HG02623 (cell line): ENCODE results near the gene NEURL4.
"Not testable (repeated sequence)": the region's sequence is repeated elsewhere in the genome, so short reads cannot be mapped to it uniquely, and the experiment has no call there.

Experiments
- ATAC-seq: cut with Tn5 transposase; IDR thresholded peaks from one replicate; pipeline ENCODE4 v1.9.1; 2021; ENCODE audit warnings: moderate library complexity; ENCODE audit not compliant: unreplicated experiment

The NEURL4 gene

DNA sequence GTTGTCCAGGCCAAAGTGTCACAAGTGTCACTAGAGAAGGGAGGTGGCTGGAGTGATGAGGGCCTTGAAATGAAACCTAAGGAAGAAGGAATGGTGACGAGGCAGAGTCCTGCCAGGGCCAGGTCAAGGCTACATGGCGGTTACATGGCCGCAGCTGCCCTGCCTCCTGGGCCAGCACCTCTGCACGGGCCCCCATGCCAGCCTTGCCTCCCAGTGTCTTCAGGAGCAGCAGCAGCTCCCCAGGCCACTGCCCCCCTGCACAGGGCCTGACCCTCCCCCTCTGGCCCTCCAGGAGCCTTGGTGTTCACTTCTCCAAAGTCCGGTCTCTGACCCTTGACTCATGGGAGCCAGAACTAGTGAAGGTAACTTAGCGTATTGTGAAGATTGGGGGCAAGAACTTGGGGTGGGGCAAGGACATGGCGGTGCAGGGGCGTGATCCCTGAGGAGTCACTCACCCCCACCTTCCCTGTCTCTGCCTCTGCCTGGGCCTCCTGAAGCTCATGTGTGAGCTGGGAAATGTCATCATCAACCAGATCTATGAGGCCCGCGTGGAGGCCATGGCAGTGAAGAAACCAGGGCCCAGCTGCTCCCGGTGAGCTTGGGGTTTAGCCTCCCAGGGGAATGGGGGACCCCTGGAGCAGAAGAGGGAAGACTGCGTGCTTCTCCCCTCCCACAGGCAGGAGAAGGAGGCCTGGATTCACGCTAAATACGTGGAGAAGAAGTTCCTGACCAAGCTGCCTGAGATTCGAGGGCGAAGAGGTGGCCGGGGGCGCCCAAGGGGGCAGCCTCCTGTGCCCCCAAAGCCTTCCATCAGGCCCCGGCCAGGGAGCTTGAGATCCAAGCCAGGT, 18.7 kb upstream of the NEURL4 start:
- ATAC-seq: no peak

- ATAC-seq: no peak
These were observed 17.9 kb upstream of the NEURL4 start for GRCh38 chr17:7346761-7347614.

- no peak for ATAC-seq
These were observed 14.1 kb upstream of the NEURL4 start for GRCh38 chr17:7343250-7343649.

- ATAC-seq: no peak
These were observed 12.7 kb upstream of the NEURL4 start for GRCh38 chr17:7341842-7342241.

DNA sequence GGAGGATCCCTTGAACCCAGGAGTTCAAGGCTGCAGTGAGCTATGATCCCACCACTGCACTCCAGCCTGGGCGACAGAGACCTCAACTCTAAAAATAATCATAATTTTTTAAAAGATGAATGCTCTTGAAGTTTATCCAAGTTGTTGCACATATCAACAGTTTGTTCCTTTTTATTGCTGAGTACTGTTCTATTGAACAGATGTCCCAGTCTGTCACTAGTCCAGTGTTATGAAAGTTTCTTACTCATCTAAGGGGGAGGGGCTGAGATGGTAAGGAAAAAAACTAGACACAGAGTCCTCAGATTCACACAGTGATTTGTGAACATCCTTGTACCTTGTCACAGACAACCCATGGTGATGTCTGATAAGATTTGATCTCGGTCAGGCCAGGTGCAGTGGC, 11.0 kb upstream of the NEURL4 start:
- no peak for ATAC-seq

- not testable (repeated sequence) for ATAC-seq
These were observed 8.5 kb upstream of the NEURL4 start for GRCh38 chr17:7337600-7337999.

DNA sequence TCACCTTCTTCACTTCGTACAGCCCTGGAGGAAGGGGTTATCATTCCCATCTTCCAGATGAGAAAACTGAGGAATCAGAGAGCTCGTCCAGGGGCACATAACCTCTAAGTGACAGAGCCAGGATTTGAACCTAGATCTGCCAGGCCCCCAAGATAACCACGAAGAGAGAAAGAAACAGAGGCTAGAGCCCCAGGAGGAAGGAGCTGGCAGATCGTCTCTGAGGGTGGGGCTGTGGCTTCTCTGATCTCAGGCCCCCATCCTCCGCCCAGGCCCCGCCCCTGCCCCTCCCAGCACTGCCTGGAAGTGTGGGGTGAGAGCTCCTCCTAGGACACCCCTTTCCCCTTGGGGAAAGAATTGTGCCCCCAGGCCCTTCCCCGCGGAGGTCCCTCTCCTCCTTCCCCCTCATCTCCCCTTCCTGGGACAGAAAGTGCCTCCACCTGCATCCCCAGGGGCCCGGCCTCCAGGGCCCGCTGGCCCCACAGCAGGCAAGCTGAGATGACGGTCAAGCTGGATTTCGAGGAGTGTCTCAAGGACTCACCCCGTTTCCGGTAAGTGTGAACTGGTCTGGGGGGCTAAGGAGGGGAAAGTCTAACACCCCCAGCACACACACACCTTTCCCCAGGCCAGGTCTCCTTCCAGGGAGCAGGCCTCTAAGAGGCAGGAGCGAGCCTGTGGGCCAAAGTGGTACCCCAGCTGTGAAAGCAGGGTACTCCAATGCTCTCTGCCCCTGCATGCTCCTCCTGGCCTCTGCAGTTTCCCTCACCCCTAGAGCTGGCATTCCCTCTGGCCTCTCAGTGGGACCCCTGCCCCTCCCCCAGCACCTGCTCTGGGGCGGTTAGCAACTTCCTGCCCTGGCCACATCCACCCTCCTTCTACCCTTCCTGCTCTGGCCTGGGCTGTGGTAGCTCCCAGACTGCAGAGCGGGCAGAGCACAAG, 7.4 kb upstream of the NEURL4 start, which contains the start of gene ACAP1:
Gene ACAP1 (plus strand): TSS at position 290 of the 936 bp plus-strand sequence. CDS start 206 bp downstream, at position 496.
- peak; percentile 64 for ATAC-seq

DNA sequence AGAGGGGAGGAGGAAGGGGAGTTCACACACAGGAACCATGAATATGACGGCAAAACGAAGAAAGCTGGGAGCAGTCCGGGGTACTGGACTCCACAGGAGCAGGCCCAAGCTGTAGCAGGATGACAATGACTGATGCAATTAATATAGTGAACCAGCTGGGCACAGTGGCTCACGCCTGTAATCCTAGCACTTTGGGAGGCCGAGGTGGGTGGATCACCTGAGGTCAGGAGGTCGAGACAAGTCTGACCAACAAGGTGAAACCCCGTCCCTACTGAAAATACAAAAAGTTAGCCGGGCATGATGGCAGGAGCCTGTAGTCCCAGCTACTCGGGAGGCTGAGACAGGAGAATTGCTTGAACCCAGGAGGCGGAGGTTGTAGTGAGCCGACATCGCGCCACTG, 6.6 kb upstream of the NEURL4 start:
- not testable (repeated sequence) for ATAC-seq

GRCh38 chr17:7334938-7335538, 5.9 kb upstream of the NEURL4 start:
- no peak for ATAC-seq

GRCh38 chr17:7332600-7333069, 3.5 kb upstream of the NEURL4 start:
- not testable (repeated sequence) for ATAC-seq

GRCh38 chr17:7332111-7332510, 3.0 kb upstream of the NEURL4 start:
- ATAC-seq: no peak

DNA sequence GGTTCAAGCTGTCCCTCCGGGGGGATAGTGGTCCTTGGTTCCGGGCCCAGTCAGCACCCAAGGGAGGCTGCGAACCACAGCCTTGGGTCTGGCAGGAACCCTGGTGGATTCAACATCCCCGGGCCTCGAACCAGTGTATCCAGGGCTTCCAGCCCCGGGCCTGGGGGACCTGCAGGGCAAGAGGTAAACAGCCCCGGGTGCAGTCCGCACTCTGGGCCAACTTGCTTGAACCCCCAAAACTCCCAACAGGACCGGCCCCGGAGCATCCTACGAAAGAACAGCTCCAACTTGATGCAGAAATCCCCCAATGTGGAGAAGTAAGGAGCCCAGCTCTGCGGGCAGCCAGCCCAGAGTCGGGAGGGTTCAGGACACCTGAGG, 1.5 kb upstream of the NEURL4 start:
- ATAC-seq: no peak

- peak; percentile 30 for ATAC-seq
These were observed 982 bp upstream of the NEURL4 start for GRCh38 chr17:7329997-7330637.

DNA sequence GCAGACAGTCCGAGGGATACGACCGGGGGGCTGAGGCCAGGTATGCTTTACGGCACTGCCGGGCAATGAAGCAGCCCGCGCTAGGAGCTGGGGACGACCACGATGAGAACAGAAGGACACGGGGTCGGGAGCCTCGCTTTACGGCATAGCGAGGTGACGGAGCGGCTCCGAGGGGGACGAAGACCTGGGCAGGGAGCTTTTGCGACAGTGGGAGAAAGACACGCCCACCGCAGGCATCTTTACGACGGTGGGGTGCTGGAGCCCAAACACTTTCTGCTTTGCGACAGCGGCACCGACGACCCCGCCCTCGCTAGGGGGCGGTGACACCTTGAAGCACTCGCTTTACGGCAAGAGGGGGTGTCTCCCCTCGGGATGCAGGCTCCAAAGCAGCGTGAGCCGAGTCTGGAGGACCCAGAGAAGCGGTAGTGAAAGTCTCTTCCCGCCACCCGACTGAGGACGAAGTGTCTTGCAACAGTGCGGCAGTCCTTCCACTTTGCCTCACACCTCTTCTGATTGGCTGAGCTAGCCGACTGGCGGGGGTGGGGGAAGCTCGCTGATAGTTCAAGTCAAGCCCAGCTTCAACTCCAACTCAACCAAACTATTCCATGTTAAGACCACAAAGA, 350 bp upstream of the NEURL4 start:
- ATAC-seq: peak; percentile 57

DNA sequence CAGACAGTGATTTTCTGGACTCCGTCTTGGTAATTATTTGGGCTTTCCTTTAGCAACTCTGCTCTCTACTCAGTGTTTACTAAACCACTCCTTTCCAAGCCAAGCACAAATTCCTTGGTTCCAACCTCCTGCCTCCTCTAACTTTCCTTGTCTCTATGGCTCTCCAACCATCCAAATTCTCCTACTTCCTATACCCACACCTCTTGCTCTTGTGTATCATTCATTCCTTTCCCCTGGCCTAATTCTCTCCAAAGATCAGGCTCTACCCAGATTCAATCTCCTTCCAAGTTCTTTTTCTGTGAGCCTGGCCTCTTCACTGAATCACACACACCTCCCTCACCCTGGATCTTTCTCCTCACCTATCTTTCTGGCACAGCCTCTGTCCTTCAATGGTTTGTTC, 1.1 kb downstream of the NEURL4 start:
- no peak for ATAC-seq

- no peak for ATAC-seq
These were observed 1.6 kb downstream of the NEURL4 start for GRCh38 chr17:7327501-7327900.

DNA sequence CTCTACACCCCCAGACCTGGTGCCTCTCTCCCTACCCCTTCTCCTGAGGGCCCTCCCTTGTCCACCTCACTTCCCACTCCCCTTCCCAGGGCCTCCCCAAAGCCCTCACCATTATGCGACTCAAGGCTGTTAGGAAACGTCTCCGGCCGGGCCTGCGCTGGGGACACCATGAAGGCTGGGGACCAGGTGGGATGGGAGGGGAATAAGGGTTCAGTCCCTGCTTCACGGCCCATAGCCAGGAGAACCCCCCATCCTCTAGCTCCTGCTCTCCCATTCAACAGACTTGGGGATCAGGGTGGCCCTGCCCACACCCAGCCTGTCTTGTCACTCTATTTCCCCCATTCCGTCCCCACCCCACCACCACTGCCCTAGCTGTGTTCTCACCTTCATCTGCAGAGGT, 2.1 kb downstream of the NEURL4 start:
- no peak for ATAC-seq

DNA sequence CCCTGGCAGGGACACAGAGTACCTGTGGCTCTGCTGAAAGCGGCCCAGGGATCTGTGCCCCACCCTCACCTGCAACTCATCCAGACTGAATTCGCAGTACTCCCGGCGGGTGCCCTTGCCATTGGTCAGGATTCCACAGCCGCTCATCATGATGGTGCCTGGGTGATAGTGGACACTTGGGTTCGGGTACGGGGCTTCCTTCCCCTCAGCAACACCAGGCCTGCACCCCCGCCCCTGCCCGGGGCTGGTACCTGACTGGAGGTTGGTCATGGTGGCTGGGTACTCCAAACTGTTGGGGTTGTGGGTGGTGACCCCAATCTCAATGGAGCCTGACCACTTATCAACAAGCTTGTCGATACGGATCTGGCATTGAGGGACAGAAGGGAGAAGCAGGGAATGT, 2.9 kb downstream of the NEURL4 start:
- no peak for ATAC-seq

GRCh38 chr17:7325031-7325528, 4.1 kb downstream of the NEURL4 start:
- ATAC-seq: no peak
